HepG2 (cell line): ENCODE measurements around the gene DNMBP. TPM values are rescaled to one million over a fixed set of nuclear protein-coding genes. Genes with fewer than 3 reads are reported as not detected.

Experiments
- CBFB ChIP-seq: sonication (generic); formaldehyde crosslinking; IDR thresholded peaks from 2 replicates; pipeline ENCODE4 v1.4.0; 2020; ENCODE audit warnings: missing genetic modification reagents
- FOXA3 ChIP-seq: IDR thresholded peaks from 2 replicates; pipeline ENCODE4 v1.6.1; 2016; ENCODE audit warnings: missing genetic modification reagents, missing compliant biosample characterization
- HNRNPLL ChIP-seq: fragments of 200-400 bp; formaldehyde crosslinking; IDR thresholded peaks from 2 replicates; pipeline ENCODE4 v1.6.1; 2017; ENCODE audit warnings: mild to moderate bottlenecking, low read depth, low read length; ENCODE audit not compliant: poor library complexity, severe bottlenecking
- JUNB ChIP-seq: sonication (generic); formaldehyde crosslinking; IDR thresholded peaks from 2 replicates; pipeline ENCODE4 v1.8.0; 2022; ENCODE audit warnings: missing genetic modification reagents, mild to moderate bottlenecking, borderline replicate concordance
- KMT2A ChIP-seq: sonication (generic); formaldehyde crosslinking; IDR thresholded peaks from 2 replicates; pipeline ENCODE4 v1.4.0; 2020; ENCODE audit warnings: missing genetic modification reagents
- ZNF850 ChIP-seq: sonication (generic); formaldehyde crosslinking; conservative IDR thresholded peaks from 2 replicates; pipeline ENCODE4 v1.9.0; 2021; ENCODE audit warnings: mild to moderate bottlenecking, missing genetic modification reagents
- ZSCAN9 ChIP-seq: IDR thresholded peaks from 2 replicates; pipeline ENCODE4 v1.6.1; 2016; ENCODE audit warnings: borderline replicate concordance
- polyA plus RNA-seq, 8 experiments: library from polyadenylated mRNA; depleted of rRNA in 3 of 8; stranded (reverse) in 7 of 8; unstranded in 1 of 8; fragments of >200 nt; fragmentation: Illumina TruSeq in 4 of 8; extraction: Trizol in 4 of 8; gene quantifications; 2 replicates each; pipeline versions ENCODE4 v1.2.1 to v1.2.3, GENCODE V29; 2011 to 2016; ENCODE audit warnings: low read depth in 4 of 8, missing spikeins in 1 of 8, mixed read lengths in 1 of 8; ENCODE audit not compliant: insufficient read depth in 1 of 8
- total RNA-seq, 5 experiments: library from RNA; depleted of rRNA; stranded (reverse); fragments of >200 nt; fragmentation: Illumina TruSeq; extraction: Trizol; gene quantifications; 2 replicates each; pipeline ENCODE4 v1.2.3, GENCODE V29; 2016; ENCODE audit warnings: low read depth in 1 of 5
- TF ChIP-seq, protein P1 (sequence below): sonication (generic); formaldehyde crosslinking; IDR thresholded peaks from 2 replicates; pipeline ENCODE4 v1.4.0; 2020; ENCODE audit warnings: missing genetic modification reagents

The DNMBP gene
- total and polyA plus RNA-seq, 2 of the 13 experiments (the other 11 are each of a cell fraction or from before 2014, with no cell fraction given) = 3.6 to 6.3 TPM

DNA sequence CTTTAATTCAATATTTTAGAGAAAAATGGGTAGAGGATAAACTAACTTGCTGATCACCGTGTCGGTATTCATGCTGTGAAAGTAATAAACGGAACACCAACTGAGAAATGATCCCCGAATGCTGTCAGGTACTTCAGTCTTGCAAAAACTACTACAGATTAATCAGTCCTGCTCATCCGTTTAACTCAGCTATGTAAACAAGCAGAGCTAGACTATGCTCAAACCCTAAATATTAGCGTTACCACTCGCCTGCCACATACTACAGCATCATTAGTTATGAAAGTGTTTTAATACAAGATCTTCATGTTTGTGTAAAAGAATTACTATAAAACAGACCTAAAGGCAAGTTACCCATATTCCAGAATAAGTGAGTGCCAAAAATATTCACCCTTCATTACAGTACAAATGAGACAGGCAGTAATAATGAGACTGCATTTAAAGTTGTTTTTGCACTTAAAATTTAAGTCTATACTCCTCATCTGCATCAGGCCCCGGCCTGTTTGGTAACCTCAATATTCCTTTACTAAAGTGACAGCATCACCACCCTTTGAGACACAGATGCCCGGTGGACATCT, 952 bp downstream of the DNMBP start (continued):
- TF ChIP-seq, protein P1, sequence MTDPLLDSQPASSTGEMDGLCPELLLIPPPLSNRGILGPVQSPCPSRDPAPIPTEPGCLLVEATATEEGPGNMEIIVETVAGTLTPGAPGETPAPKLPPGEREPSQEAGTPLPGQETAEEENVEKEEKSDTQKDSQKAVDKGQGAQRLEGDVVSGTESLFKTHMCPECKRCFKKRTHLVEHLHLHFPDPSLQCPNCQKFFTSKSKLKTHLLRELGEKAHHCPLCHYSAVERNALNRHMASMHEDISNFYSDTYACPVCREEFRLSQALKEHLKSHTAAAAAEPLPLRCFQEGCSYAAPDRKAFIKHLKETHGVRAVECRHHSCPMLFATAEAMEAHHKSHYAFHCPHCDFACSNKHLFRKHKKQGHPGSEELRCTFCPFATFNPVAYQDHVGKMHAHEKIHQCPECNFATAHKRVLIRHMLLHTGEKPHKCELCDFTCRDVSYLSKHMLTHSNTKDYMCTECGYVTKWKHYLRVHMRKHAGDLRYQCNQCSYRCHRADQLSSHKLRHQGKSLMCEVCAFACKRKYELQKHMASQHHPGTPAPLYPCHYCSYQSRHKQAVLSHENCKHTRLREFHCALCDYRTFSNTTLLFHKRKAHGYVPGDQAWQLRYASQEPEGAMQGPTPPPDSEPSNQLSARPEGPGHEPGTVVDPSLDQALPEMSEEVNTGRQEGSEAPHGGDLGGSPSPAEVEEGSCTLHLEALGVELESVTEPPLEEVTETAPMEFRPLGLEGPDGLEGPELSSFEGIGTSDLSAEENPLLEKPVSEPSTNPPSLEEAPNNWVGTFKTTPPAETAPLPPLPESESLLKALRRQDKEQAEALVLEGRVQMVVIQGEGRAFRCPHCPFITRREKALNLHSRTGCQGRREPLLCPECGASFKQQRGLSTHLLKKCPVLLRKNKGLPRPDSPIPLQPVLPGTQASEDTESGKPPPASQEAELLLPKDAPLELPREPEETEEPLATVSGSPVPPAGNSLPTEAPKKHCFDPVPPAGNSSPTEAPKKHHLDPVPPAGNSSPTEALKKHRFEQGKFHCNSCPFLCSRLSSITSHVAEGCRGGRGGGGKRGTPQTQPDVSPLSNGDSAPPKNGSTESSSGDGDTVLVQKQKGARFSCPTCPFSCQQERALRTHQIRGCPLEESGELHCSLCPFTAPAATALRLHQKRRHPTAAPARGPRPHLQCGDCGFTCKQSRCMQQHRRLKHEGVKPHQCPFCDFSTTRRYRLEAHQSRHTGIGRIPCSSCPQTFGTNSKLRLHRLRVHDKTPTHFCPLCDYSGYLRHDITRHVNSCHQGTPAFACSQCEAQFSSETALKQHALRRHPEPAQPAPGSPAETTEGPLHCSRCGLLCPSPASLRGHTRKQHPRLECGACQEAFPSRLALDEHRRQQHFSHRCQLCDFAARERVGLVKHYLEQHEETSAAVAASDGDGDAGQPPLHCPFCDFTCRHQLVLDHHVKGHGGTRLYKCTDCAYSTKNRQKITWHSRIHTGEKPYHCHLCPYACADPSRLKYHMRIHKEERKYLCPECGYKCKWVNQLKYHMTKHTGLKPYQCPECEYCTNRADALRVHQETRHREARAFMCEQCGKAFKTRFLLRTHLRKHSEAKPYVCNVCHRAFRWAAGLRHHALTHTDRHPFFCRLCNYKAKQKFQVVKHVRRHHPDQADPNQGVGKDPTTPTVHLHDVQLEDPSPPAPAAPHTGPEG (CRISPR knock-in tag) = no peak
- no peak for TF ChIP-seq ZNF850 (CRISPR knock-in tag)
- TF ChIP-seq HNRNPLL = no peak
- 0 out of 2 replicates have a peak, but pooled peaks have one; percentile 30 for TF ChIP-seq ZSCAN9 (CRISPR knock-in tag)
- TF ChIP-seq KMT2A (CRISPR knock-in tag) = peak; percentile 3; the same call in 1 of the 2 replicates
- TF ChIP-seq CBFB (CRISPR knock-in tag) = no peak
- TF ChIP-seq FOXA3 (CRISPR knock-in tag) = peak; percentile 91
- TF ChIP-seq JUNB (CRISPR knock-in tag) = no peak
